H1 (cell line): ENCODE results near the gene SEMA4C. TPM values are rescaled to one million over a fixed set of nuclear protein-coding genes. Genes with fewer than 3 reads are reported as not detected.

Experiments used
- CTCF ChIA-PET: fragments of 300-600 bp; sonication (Branson Sonifier 250); formaldehyde crosslinking; loops from one replicate; lab custom pipeline; 2021; ENCODE audit not compliant: partially characterized antibody; lab: Charles Lee
- POLR2A ChIA-PET: fragments of 300-600 bp; sonication (Branson Sonifier 250); formaldehyde crosslinking; loops from one replicate; lab custom pipeline; 2021; ENCODE audit warnings: inconsistent platforms; ENCODE audit not compliant: partially characterized antibody; lab: Charles Lee
- DNase-seq, 2 experiments: peaks; one replicate each; pipeline versions ENCODE4 v3.0.0 to v3.0.0-alpha.2; 2010 to 2022; ENCODE audit warnings: low spot score in 2 of 2, low read depth in 1 of 2, mixed read lengths in 1 of 2
- FAIRE-seq: peaks from 2 replicates; lab custom pipeline; 2011; peaks lifted over from hg19 to GRCh38; lab: Jason Lieb, UNC
- H2AFZ ChIP-seq: 2 replicates; pipeline ENCODE4 v1.8.1; 2012; ENCODE audit warnings: low read length, inconsistent platforms
- H2AK5ac ChIP-seq: 2 replicates; pipeline ENCODE4 v1.6.1; 2013; ENCODE audit warnings: low read depth, low read length
- H2BK120ac ChIP-seq: replicated peaks from 2 replicates; pipeline ENCODE3; 2013; ENCODE audit warnings: low read depth, low read length, inconsistent platforms
- H2BK12ac ChIP-seq: 2 replicates; pipeline ENCODE4 v1.6.1; 2013; ENCODE audit warnings: low read depth, low read length
- H2BK15ac ChIP-seq: 2 replicates; pipeline ENCODE4 v1.6.1; 2013; ENCODE audit warnings: low read length
- H2BK20ac ChIP-seq: 2 replicates; pipeline ENCODE4 v1.6.1; 2013; ENCODE audit warnings: low read length
- H2BK5ac ChIP-seq: 2 replicates; pipeline ENCODE4 v1.6.1; 2013; ENCODE audit warnings: low read depth, low read length
- H3K14ac ChIP-seq: 2 replicates; pipeline ENCODE4 v1.6.1; 2013; ENCODE audit warnings: inconsistent platforms; ENCODE audit not compliant: insufficient read length
- H3K18ac ChIP-seq: 2 replicates; pipeline ENCODE4 v1.6.1; 2013; ENCODE audit warnings: low read length; ENCODE audit errors: extremely low read depth
- H3K23ac ChIP-seq: 2 replicates; pipeline ENCODE4 v1.6.1; 2013; ENCODE audit warnings: inconsistent platforms; ENCODE audit not compliant: insufficient read length
- H3K23me2 ChIP-seq: 2 replicates; pipeline ENCODE4 v1.6.1; 2013; ENCODE audit warnings: low read depth, low read length
- H3K27ac ChIP-seq: 2 replicates; pipeline ENCODE4 v1.6.1; 2011; ENCODE audit warnings: low read depth, low read length, inconsistent platforms
- H3K27me3 ChIP-seq, 4 experiments: replicated peaks in 1 of 4; 1 replicate in 1 of 4; 2 replicates in 3 of 4; pipeline versions ENCODE4 v1.6.1 to v1.8.1; 2011 to 2013; ENCODE audit warnings: low read length in 3 of 4, mild to moderate bottlenecking in 3 of 4, inconsistent platforms in 2 of 4, mixed read lengths in 2 of 4, moderate library complexity in 1 of 4; ENCODE audit not compliant: control insufficient read depth in 3 of 4, insufficient read depth in 3 of 4; ENCODE audit errors: extremely low read depth in 1 of 4
- H3K36me3 ChIP-seq, 4 experiments: 2 replicates each; pipeline versions ENCODE4 v1.6.1 to v1.8.1; 2011 to 2013; ENCODE audit warnings: mild to moderate bottlenecking in 4 of 4, low read length in 3 of 4, moderate library complexity in 2 of 4, control low read depth in 1 of 4, inconsistent platforms in 1 of 4; ENCODE audit not compliant: insufficient read depth in 4 of 4, control insufficient read depth in 2 of 4
- H3K4ac ChIP-seq: replicated peaks from 2 replicates; pipeline ENCODE3; 2013; ENCODE audit warnings: low read length, low read depth, mixed read lengths, inconsistent platforms; ENCODE audit not compliant: insufficient read length
- H3K4me1 ChIP-seq, 4 experiments: replicated peaks in 1 of 4; 1 replicate in 1 of 4; 2 replicates in 3 of 4; pipeline versions ENCODE4 v1.6.1 to v1.8.1; 2011 to 2013; ENCODE audit warnings: low read length in 3 of 4, inconsistent platforms in 2 of 4, mixed read lengths in 1 of 4; ENCODE audit not compliant: insufficient read depth in 4 of 4, control insufficient read depth in 3 of 4
- H3K4me2 ChIP-seq, 2 experiments: 2 replicates each; pipeline versions ENCODE4 v1.6.1 to v1.8.1; 2011 to 2013; ENCODE audit warnings: low read depth in 2 of 2, low read length in 2 of 2, control low read depth in 1 of 2, inconsistent platforms in 1 of 2, mild to moderate bottlenecking in 1 of 2; ENCODE audit not compliant: insufficient read depth in 1 of 2
- H3K4me3 ChIP-seq, 4 experiments: fragments of 200-600, 300-600 bp in 1 of 4; sonication (generic), shearing (Covaris generic), sonication (Bioruptor Twin) in 1 of 4; 2 replicates each; pipeline versions ENCODE4 v1.5.1 to v1.8.1; 2011 to 2016; ENCODE audit warnings: low read length in 4 of 4, low read depth in 3 of 4, control low read depth in 2 of 4, inconsistent platforms in 2 of 4, mild to moderate bottlenecking in 2 of 4, mixed read lengths in 1 of 4, moderate library complexity in 1 of 4; ENCODE audit not compliant: insufficient read depth in 2 of 4; ENCODE audit errors: extremely low read depth in 1 of 4
- H3K56ac ChIP-seq: replicated peaks from 2 replicates; pipeline ENCODE3; 2013; ENCODE audit warnings: low read depth, mild to moderate bottlenecking, mixed read lengths, low read length, inconsistent platforms; ENCODE audit not compliant: insufficient read length
- H3K79me1 ChIP-seq: 2 replicates; pipeline ENCODE4 v1.6.1; 2013; ENCODE audit warnings: low read depth, low read length, control low read depth
- H3K79me2 ChIP-seq, 2 experiments: 2 replicates each; pipeline versions ENCODE4 v1.6.1 to v1.8.1; 2012 to 2013; ENCODE audit warnings: low read length in 2 of 2, mild to moderate bottlenecking in 2 of 2, inconsistent platforms in 1 of 2; ENCODE audit not compliant: insufficient read depth in 2 of 2, control insufficient read depth in 1 of 2
- H3K9ac ChIP-seq, 4 experiments: replicated peaks in 1 of 4; 1 replicate in 1 of 4; 2 replicates in 3 of 4; pipeline versions ENCODE4 v1.6.1 to v1.8.1; 2011 to 2013; ENCODE audit warnings: low read depth in 3 of 4, low read length in 3 of 4, control low read depth in 2 of 4, mild to moderate bottlenecking in 2 of 4, moderate library complexity in 2 of 4, inconsistent platforms in 1 of 4; ENCODE audit errors: extremely low read depth in 1 of 4
- H3K9me3 ChIP-seq, 2 experiments: 2 replicates each; pipeline versions ENCODE4 v1.6.1 to v1.8.1; 2012 to 2013; ENCODE audit warnings: mild to moderate bottlenecking in 2 of 2, moderate library complexity in 2 of 2, control low read depth in 1 of 2, inconsistent platforms in 1 of 2, low read depth in 1 of 2, low read length in 1 of 2, mixed read lengths in 1 of 2; ENCODE audit not compliant: insufficient read depth in 2 of 2
- H4K20me1 ChIP-seq, 2 experiments: replicated peaks in 1 of 2; 2 replicates each; pipeline versions ENCODE3 to v1.8.1; 2011 to 2013; ENCODE audit warnings: inconsistent platforms in 2 of 2, low read length in 2 of 2, mild to moderate bottlenecking in 1 of 2; ENCODE audit not compliant: insufficient read depth in 2 of 2, control insufficient read depth in 1 of 2
- H4K5ac ChIP-seq: 2 replicates; pipeline ENCODE4 v1.6.1; 2013; ENCODE audit warnings: low read length, low read depth, mixed read lengths, inconsistent platforms; ENCODE audit not compliant: insufficient read length
- H4K8ac ChIP-seq: 2 replicates; pipeline ENCODE4 v1.8.0; 2013; ENCODE audit warnings: mild to moderate bottlenecking, moderate library complexity, low read length, inconsistent platforms; ENCODE audit not compliant: insufficient read depth; ENCODE audit errors: extremely low read depth
- H4K91ac ChIP-seq: replicated peaks from 2 replicates; pipeline ENCODE3; 2013; ENCODE audit warnings: low read length, mixed read lengths, inconsistent platforms; ENCODE audit not compliant: insufficient read length
- RXRA ChIP-seq: IDR thresholded peaks from 2 replicates; pipeline ENCODE4 v1.6.1; 2011; ENCODE audit warnings: low read depth, mild to moderate bottlenecking, low read length, moderate library complexity; ENCODE audit not compliant: insufficient read depth
- WGBS, 2 experiments: shearing (Covaris generic) in 1 of 2; methylation state at CpG; one replicate each; pipeline versions ENCODE4 v1.1.6 to v1.1.7; 2013 to 2015; ENCODE audit warnings: low lambda C conversion rate in 2 of 2, mixed read lengths in 2 of 2, inconsistent platforms in 1 of 2, low coverage in 1 of 2, missing lambda C conversion rate in 1 of 2; ENCODE audit not compliant: insufficient replicate concordance in 2 of 2, insufficient coverage in 1 of 2, insufficient read length in 1 of 2; ENCODE audit errors: extremely low coverage in 1 of 2, missing lambda C conversion rate in 1 of 2; 5-methylcytosine and 5-hydroxymethylcytosine counted together
- polyA plus RNA-seq, 7 experiments: library from polyadenylated mRNA; depleted of rRNA in 3 of 7; stranded (reverse) in 5 of 7; unstranded in 2 of 7; fragments of >200 nt in 5 of 7; fragments of 200-250 nt in 2 of 7; gene quantifications; 1 replicate in 5 of 7; 2 replicates in 1 of 7; 4 replicates in 1 of 7; pipeline versions ENCODE4 v1.2.1 to v1.2.3, GENCODE V29; 2011 to 2013; ENCODE audit warnings: missing spikeins in 2 of 7, mixed read lengths in 2 of 7
- total RNA-seq: library from RNA; stranded (reverse); fragmentation: NEBNext Ultra II Directional; extraction: Animal tissue kit (Norgen Biotek cat#: 25700); gene quantifications from 2 replicates; pipeline ENCODE4 v1.2.1, GENCODE V29; 2021

SEMA4C gene
- total and polyA plus RNA-seq, 2 of the 8 experiments (the other 6 are each of a cell fraction or from before 2014, with no cell fraction given), result 47.5 to 67.3 TPM

DNA sequence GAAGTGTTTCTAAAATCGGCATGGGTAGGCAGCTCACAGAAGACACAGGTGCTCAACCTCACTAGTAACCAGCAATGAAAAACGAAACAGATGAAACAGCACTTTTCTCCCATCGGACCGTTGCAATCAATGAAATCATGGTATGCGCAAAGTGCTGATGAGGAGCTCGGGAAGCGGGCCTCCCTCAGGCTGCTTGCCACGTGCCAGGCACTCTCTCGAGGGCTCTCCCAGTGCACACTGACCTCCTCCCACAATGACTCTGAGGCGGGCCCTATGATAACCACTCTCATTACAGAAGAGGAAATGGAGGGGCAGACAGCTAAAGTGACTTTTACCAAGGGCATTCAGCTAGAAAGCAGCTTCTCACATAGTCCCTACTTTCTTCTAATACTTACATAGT is 22.3 kb downstream of the SEMA4C start:
- Histone ChIP-seq H2BK120ac (no peak overlapping the region), H2AFZ (no peak overlapping the region), H3K9me3 (no peaks in the 10 kb centered on the region), H4K20me1 (peaks cover 3 to 4% of the 10 kb centered on the region in 2 experiments), H3K18ac (no peak overlapping the region), H3K4ac (no peak overlapping the region), H3K79me1 (0 out of 2 replicates have a peak, but pooled peaks cover 2% of the 10 kb centered on the region), H2BK12ac (no peak overlapping the region), H3K27me3 (no peaks in the 10 kb centered on the region), H3K14ac (no peak overlapping the region), H3K23me2 (no peaks in the 10 kb centered on the region), H3K23ac (no peak overlapping the region), H3K4me2 (no peak overlapping the region), H3K36me3 (peaks cover 2 to 36% (median 10%) of the 10 kb centered on the region in 4 experiments; a peak in 5 of 8 replicates), H3K27ac (no peak overlapping the region), H2BK20ac (no peak overlapping the region), H3K9ac (no peak overlapping the region), H2BK5ac (no peak overlapping the region), H2BK15ac (no peak overlapping the region), H4K5ac (no peak overlapping the region), H3K4me1 (no peaks in the 10 kb centered on the region), H3K79me2 (no peaks in the 10 kb centered on the region), H3K4me3 (no peak overlapping the region), H4K91ac (no peak overlapping the region), H2AK5ac (no peak overlapping the region), H4K8ac (0 out of 2 replicates have a peak overlapping the region, but pooled peaks have one; percentile 51), H3K56ac (no peak overlapping the region)
- ChIA-PET POLR2A (interaction anchor here (2.7 to 6.9 kb wide), 3 partner anchors 9 to 14 kb away, joined by 6 to 39 read pairs (median 9); partner anchors contain the start of gene ANKRD39), CTCF (interaction anchor here (0.6 to 2.2 kb wide), 5 partner anchors 10 to 584 kb away, joined by 3 to 6 read pairs (median 4); partner anchors contain the start of gene ANKRD39)
- TF ChIP-seq RXRA, result no peak
- WGBS, 2 experiments, result 92% methylated on average over 10 of the region's 10 CpGs; no CpG with 5 or more reads in 1 of the 2 experiments
- FAIRE-seq, result no peak
- no peak for DNase-seq
